HepG2 (cell line): ENCODE results near the gene TMX1.

Experiments
- BHLHE40 ChIP-seq: IDR thresholded peaks from 2 replicates; pipeline ENCODE4 v1.6.1; 2011; ENCODE audit warnings: low read length, improper control_type of control experiment
- FIP1L1 ChIP-seq: fragments of 200-400 bp; formaldehyde crosslinking; IDR thresholded peaks from 2 replicates; pipeline ENCODE4 v1.6.1; 2018; ENCODE audit warnings: low read depth, mild to moderate bottlenecking, low read length, moderate library complexity, borderline replicate concordance; ENCODE audit not compliant: insufficient read depth
- JUND ChIP-seq: sonication (generic); formaldehyde crosslinking; IDR thresholded peaks from 2 replicates; pipeline ENCODE4 v1.8.0; 2022; ENCODE audit warnings: mild to moderate bottlenecking, missing genetic modification reagents
- LCORL ChIP-seq, 2 experiments: fragments of 450-650 bp in 1 of 2; sonication (generic) in 1 of 2; formaldehyde crosslinking in 1 of 2; IDR thresholded peaks; 2 replicates each; pipeline versions ENCODE4 v1.5.0 to v1.6.1; 2017 to 2020; ENCODE audit warnings: antibody characterized with exemption in 1 of 2, missing genetic modification reagents in 1 of 2
- MYNN ChIP-seq: sonication (generic); formaldehyde crosslinking; IDR thresholded peaks from 2 replicates; pipeline ENCODE4 v1.4.0; 2020; ENCODE audit warnings: mild to moderate bottlenecking, low read depth, missing genetic modification reagents
- SP1 ChIP-seq, 2 experiments: fragments of 450-650 bp in 1 of 2; sonication (generic) in 1 of 2; formaldehyde crosslinking in 1 of 2; IDR thresholded peaks; 2 replicates each; pipeline versions ENCODE4 v1.4.0 to v1.6.1; 2016 to 2020; ENCODE audit warnings: missing genetic modification reagents in 1 of 2
- TARDBP ChIP-seq: sonication (generic); formaldehyde crosslinking; IDR thresholded peaks from 2 replicates; pipeline ENCODE4 v1.8.0; 2022; ENCODE audit warnings: mild to moderate bottlenecking, missing genetic modification reagents
- ZBTB7A ChIP-seq: sonication (generic); formaldehyde crosslinking; IDR thresholded peaks from 2 replicates; pipeline ENCODE4 v1.8.0; 2022; ENCODE audit warnings: mild to moderate bottlenecking, missing genetic modification reagents
- TF ChIP-seq, protein P1 (sequence below): fragments of 450-650 bp; IDR thresholded peaks from 2 replicates; pipeline ENCODE4 v1.6.1; 2017; ENCODE audit warnings: mild to moderate bottlenecking
- TF ChIP-seq, protein P2 (sequence below): sonication (generic); formaldehyde crosslinking; IDR thresholded peaks from 2 replicates; pipeline ENCODE4 v1.8.0; 2022; ENCODE audit warnings: mild to moderate bottlenecking, missing genetic modification reagents, moderate library complexity

DNA sequence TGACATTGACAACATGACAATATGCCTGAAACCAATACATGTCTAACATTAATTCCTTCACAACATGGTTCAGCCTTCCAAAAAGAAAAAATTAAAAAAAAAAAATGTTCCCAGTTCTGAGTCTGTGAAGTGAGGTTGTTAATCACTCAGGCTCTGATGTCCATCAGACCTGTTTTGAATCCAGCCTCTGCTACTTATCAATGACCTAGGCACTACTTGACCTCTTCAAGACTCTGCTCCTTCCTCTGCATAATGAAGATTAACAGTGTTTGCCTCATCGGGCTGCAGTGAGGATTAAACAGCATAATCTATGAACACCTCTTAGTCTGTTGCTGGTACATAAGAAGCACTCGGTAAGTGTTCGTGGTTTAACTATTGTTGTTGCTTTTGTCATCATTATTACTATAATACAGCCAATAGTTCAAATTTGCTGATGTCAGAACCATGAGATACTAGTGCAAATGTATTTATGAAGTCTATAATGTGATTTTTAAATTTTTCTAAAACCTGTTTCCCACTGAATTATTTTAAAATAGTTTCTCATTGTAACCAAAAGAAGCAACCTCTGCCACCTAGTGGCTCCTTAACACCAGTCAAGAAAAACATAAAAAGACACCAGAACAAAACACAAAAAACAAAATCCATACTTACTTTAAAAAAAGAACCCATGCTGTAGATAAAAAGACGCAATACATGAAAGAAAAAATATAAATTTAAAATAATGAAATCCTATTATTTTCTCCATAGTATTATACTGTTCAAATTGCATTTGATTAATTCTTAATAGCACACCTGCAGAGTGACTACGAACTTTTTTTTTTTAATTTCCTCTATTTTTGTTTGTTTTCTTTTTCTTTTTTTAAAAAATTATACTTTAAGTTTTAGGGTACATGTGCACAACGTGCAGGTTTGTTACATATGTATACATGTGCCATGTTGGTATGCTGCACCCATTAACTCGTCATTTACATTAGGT, 20.3 kb upstream of the TMX1 start:
- no peak for TF ChIP-seq BHLHE40
- no peak for TF ChIP-seq ZBTB7A (CRISPR knock-in tag)
- no peak for TF ChIP-seq FIP1L1
- TF ChIP-seq, protein P1, sequence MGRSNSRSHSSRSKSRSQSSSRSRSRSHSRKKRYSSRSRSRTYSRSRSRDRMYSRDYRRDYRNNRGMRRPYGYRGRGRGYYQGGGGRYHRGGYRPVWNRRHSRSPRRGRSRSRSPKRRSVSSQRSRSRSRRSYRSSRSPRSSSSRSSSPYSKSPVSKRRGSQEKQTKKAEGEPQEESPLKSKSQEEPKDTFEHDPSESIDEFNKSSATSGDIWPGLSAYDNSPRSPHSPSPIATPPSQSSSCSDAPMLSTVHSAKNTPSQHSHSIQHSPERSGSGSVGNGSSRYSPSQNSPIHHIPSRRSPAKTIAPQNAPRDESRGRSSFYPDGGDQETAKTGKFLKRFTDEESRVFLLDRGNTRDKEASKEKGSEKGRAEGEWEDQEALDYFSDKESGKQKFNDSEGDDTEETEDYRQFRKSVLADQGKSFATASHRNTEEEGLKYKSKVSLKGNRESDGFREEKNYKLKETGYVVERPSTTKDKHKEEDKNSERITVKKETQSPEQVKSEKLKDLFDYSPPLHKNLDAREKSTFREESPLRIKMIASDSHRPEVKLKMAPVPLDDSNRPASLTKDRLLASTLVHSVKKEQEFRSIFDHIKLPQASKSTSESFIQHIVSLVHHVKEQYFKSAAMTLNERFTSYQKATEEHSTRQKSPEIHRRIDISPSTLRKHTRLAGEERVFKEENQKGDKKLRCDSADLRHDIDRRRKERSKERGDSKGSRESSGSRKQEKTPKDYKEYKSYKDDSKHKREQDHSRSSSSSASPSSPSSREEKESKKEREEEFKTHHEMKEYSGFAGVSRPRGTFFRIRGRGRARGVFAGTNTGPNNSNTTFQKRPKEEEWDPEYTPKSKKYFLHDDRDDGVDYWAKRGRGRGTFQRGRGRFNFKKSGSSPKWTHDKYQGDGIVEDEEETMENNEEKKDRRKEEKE = no peak
- TF ChIP-seq, protein P2, sequence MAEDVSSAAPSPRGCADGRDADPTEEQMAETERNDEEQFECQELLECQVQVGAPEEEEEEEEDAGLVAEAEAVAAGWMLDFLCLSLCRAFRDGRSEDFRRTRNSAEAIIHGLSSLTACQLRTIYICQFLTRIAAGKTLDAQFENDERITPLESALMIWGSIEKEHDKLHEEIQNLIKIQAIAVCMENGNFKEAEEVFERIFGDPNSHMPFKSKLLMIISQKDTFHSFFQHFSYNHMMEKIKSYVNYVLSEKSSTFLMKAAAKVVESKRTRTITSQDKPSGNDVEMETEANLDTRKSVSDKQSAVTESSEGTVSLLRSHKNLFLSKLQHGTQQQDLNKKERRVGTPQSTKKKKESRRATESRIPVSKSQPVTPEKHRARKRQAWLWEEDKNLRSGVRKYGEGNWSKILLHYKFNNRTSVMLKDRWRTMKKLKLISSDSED (CRISPR knock-in tag) = no peak
- TF ChIP-seq LCORL (IDR thresholded peaks at IDR 0.05) = no peak
- no peak for TF ChIP-seq LCORL (CRISPR knock-in tag; IDR thresholded peaks at IDR 0.05)
- no peak for TF ChIP-seq JUND (CRISPR knock-in tag)
- no peak for TF ChIP-seq SP1 (IDR thresholded peaks at IDR 0.05)
- no peak for TF ChIP-seq SP1 (CRISPR knock-in tag; IDR thresholded peaks at IDR 0.05)
- no peak for TF ChIP-seq MYNN
- TF ChIP-seq TARDBP (CRISPR knock-in tag) = no peak
